Measurements from ENCODE around the gene FXYD5. TPM values are rescaled to one million over a fixed set of nuclear protein-coding genes. Genes with fewer than 3 reads are reported as not detected.

FXYD5 gene
- total RNA-seq, 1 experiment from 2014 or later: 123 TPM

DNA sequence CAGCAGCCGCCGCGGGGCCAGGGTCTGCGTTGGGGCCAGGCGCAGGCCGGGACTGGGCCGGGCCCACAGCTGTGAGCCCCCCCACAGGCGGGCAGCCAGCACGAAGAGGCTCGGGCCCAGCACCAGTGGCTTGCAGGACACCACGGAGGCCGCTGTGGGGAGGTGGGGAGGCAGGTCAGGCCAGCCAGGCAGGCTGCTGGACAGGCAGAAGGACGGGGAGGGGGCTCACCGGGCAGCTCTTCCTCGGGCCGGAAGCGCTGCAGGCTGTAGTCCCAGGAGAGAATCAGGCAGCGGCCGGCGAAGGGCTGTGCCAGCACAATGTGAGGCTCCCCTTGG lies 27.9 kb upstream of the FXYD5 start:
- no peak overlapping the region for H3K4me3 ChIP-seq (replicated peaks in 1 of 2; ENCODE audit: low read depth in 1 of 2, low read length in 2 of 2)
- no peaks in the 10 kb centered on the region for H3K79me2 ChIP-seq (ENCODE audit: insufficient read depth, low read length)
- H3K27me3 ChIP-seq (ENCODE audit: insufficient read depth, low read length): no peaks in the 10 kb centered on the region
- no peaks in the 10 kb centered on the region for H3K9me2 ChIP-seq (ENCODE audit: insufficient read depth)
- no peak overlapping the region for H3K9ac ChIP-seq (ENCODE audit: low read length)
- no peak overlapping the region for H2AFZ ChIP-seq (ENCODE audit: low read depth, low read length, poor library complexity, severe bottlenecking)
- ChIA-PET POLR2A (no interaction called here), CTCF (interaction anchor here (1.3 kb wide), 1 partner anchor 9 kb away, joined by 3 read pairs; the partner anchor contains the start of gene LGI4), RAD21 (ENCODE audit: low non-redundant PET in 1 of 2, low total read pairs in 2 of 2, uncharacterized antibody in 2 of 2, unreplicated experiment in 2 of 2) (no interaction called here)
- DNase-seq (ENCODE audit: low read depth, low spot score) (no peak), ATAC-seq (no peak)
- BruUV-seq (replicated peaks): no TSS peak
- no peaks in the 10 kb centered on the region for H3K9me3 ChIP-seq (ENCODE audit: control insufficient read depth in 1 of 2, insufficient read depth in 1 of 2, low read depth in 1 of 2, low read length in 2 of 2)
- intact Hi-C loops (cut with micrococcal nuclease): no loop called here
- no peak overlapping the region for H3K27ac ChIP-seq (ENCODE audit: low read depth, low read length)
- H3K4me2 ChIP-seq (ENCODE audit: low read length): no peak overlapping the region
- peaks cover 18 to 33% of the 10 kb centered on the region in 2 experiments for H3K4me1 ChIP-seq (ENCODE audit: control insufficient read depth in 1 of 2, insufficient read depth in 2 of 2, low read length in 2 of 2)
- no peak for TF ChIP-seq EZH2 (IDR thresholded peaks at IDR 0.05)
- TF ChIP-seq, protein P1, sequence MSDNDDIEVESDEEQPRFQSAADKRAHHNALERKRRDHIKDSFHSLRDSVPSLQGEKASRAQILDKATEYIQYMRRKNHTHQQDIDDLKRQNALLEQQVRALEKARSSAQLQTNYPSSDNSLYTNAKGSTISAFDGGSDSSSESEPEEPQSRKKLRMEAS (IDR thresholded peaks at IDR 0.05): no peak
- no peak for TF ChIP-seq RAD21 (IDR thresholded peaks at IDR 0.05; ENCODE audit: low read depth)
- no peaks in the 10 kb centered on the region for H4K20me1 ChIP-seq (ENCODE audit: insufficient read depth)
- H3K36me3 ChIP-seq (ENCODE audit: control insufficient read depth in 1 of 2, insufficient read depth in 2 of 2, low read length in 2 of 2): no peaks in the 10 kb centered on the region

DNA sequence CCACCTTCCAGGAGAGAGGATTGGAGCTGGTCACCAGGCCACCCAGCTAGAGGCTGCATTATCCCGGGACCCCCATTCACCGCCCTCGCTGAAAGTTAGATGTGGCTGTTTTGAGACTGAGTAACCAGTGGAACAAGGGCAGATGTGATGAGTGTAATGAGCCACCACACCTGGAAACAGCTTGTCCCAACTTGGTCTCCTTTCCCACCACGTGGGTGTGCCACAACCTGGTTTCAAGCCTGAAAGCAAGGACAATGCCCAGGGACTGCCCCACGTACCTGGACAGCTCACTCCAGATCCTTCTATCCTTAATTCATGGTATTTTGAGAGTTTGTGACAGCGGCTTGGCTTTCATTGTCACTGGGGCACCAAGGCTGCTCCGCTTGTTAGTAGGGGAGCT lies 26.7 kb upstream of the FXYD5 start:
- H3K27me3 ChIP-seq (ENCODE audit: insufficient read depth, low read length): no peaks in the 10 kb centered on the region
- ChIA-PET RAD21 (ENCODE audit: low non-redundant PET in 1 of 2, low total read pairs in 2 of 2, uncharacterized antibody in 2 of 2, unreplicated experiment in 2 of 2) (no interaction called here), CTCF (interaction anchor here (1.0 kb wide), 1 partner anchor 83 kb away, joined by 3 read pairs; no protein-coding TSS in a partner anchor), POLR2A (no interaction called here)
- intact Hi-C loops (cut with micrococcal nuclease): no loop called here
- H3K9ac ChIP-seq (ENCODE audit: low read length): no peak overlapping the region
- DNase-seq (ENCODE audit: low read depth, low spot score) (no peak), ATAC-seq (no peak)
- no peak overlapping the region for H2AFZ ChIP-seq (ENCODE audit: low read depth, low read length, poor library complexity, severe bottlenecking)
- no peak overlapping the region for H3K4me3 ChIP-seq (replicated peaks in 1 of 2; ENCODE audit: low read depth in 1 of 2, low read length in 2 of 2)
- H3K36me3 ChIP-seq (ENCODE audit: control insufficient read depth in 1 of 2, insufficient read depth in 2 of 2, low read length in 2 of 2): no peaks in the 10 kb centered on the region
- no peaks in the 10 kb centered on the region for H3K9me2 ChIP-seq (ENCODE audit: insufficient read depth)
- H3K4me2 ChIP-seq (ENCODE audit: low read length): no peak overlapping the region
- H3K4me1 ChIP-seq (ENCODE audit: control insufficient read depth in 1 of 2, insufficient read depth in 2 of 2, low read length in 2 of 2): peaks cover 17 to 32% of the 10 kb centered on the region in 2 experiments
- H3K27ac ChIP-seq (ENCODE audit: low read depth, low read length): no peak overlapping the region
- BruUV-seq (replicated peaks): no TSS peak
- H3K79me2 ChIP-seq (ENCODE audit: insufficient read depth, low read length): no peaks in the 10 kb centered on the region
- H3K9me3 ChIP-seq (ENCODE audit: control insufficient read depth in 1 of 2, insufficient read depth in 1 of 2, low read depth in 1 of 2, low read length in 2 of 2): no peaks in the 10 kb centered on the region
- no peaks in the 10 kb centered on the region for H4K20me1 ChIP-seq (ENCODE audit: insufficient read depth)
- TF ChIP-seq ZBTB33 (IDR thresholded peaks at IDR 0.05; ENCODE audit: extremely low read depth, insufficient replicate concordance, low read length) (no peak), EZH2phosphoT487 (IDR thresholded peaks at IDR 0.05; ENCODE audit: borderline replicate concordance) (no peak), CEBPB (IDR thresholded peaks at IDR 0.05; ENCODE audit: low read depth) (no peak), SRF (IDR thresholded peaks at IDR 0.05; ENCODE audit: low read depth) (no peak), CBX3 (IDR thresholded peaks at IDR 0.05; ENCODE audit: low read depth) (no peak), ZNF274 (IDR thresholded peaks at IDR 0.05; ENCODE audit: low read depth, low read length) (no peak), RAD21 (IDR thresholded peaks at IDR 0.05; ENCODE audit: low read depth) (no peak), SP1 (IDR thresholded peaks at IDR 0.05; ENCODE audit: low read depth) (no peak), ZFX (IDR thresholded peaks at IDR 0.05) (no peak), JUND (IDR thresholded peaks at IDR 0.05) (no peak), SIN3A (IDR thresholded peaks at IDR 0.05; ENCODE audit: low read depth) (no peak), ELF1 (IDR thresholded peaks at IDR 0.05; ENCODE audit: borderline replicate concordance, low read depth) (no peak), POLR2AphosphoS5 (IDR thresholded peaks at IDR 0.05; ENCODE audit: low read depth, low read length) (no peak)
- TF ChIP-seq, protein P2, sequence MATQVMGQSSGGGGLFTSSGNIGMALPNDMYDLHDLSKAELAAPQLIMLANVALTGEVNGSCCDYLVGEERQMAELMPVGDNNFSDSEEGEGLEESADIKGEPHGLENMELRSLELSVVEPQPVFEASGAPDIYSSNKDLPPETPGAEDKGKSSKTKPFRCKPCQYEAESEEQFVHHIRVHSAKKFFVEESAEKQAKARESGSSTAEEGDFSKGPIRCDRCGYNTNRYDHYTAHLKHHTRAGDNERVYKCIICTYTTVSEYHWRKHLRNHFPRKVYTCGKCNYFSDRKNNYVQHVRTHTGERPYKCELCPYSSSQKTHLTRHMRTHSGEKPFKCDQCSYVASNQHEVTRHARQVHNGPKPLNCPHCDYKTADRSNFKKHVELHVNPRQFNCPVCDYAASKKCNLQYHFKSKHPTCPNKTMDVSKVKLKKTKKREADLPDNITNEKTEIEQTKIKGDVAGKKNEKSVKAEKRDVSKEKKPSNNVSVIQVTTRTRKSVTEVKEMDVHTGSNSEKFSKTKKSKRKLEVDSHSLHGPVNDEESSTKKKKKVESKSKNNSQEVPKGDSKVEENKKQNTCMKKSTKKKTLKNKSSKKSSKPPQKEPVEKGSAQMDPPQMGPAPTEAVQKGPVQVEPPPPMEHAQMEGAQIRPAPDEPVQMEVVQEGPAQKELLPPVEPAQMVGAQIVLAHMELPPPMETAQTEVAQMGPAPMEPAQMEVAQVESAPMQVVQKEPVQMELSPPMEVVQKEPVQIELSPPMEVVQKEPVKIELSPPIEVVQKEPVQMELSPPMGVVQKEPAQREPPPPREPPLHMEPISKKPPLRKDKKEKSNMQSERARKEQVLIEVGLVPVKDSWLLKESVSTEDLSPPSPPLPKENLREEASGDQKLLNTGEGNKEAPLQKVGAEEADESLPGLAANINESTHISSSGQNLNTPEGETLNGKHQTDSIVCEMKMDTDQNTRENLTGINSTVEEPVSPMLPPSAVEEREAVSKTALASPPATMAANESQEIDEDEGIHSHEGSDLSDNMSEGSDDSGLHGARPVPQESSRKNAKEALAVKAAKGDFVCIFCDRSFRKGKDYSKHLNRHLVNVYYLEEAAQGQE (IDR thresholded peaks at IDR 0.05; ENCODE audit: low read depth): no peak
- TF ChIP-seq, protein P1 (IDR thresholded peaks at IDR 0.05): no peak
